BE2C (cell line): ENCODE data around the gene TCEAL6.

ENCODE experiments used
- DNase-seq: peaks from one replicate; pipeline ENCODE4 v3.0.0-alpha.2; 2020
- H3K27me3 ChIP-seq: fragments of 250-450 bp; sonication (Bioruptor Pico); 2 replicates; pipeline ENCODE4 v1.5.1; 2020; ENCODE audit warnings: mild to moderate bottlenecking
- H3K36me3 ChIP-seq: fragments of 250-450 bp; sonication (Bioruptor Pico); 2 replicates; pipeline ENCODE4 v1.5.1; 2020; ENCODE audit warnings: mild to moderate bottlenecking
- H3K4me1 ChIP-seq: fragments of 250-450 bp; sonication (Bioruptor Pico); 2 replicates; pipeline ENCODE4 v1.5.1; 2020
- H3K4me3 ChIP-seq: 2 replicates; pipeline ENCODE4 v1.5.1; 2011; ENCODE audit warnings: low read depth, low read length
- H3K9me3 ChIP-seq: fragments of 250-450 bp; sonication (Bioruptor Pico); 2 replicates; pipeline ENCODE4 v1.5.1; 2020
- CTCF ChIP-seq: IDR thresholded peaks from 2 replicates; pipeline ENCODE4 v1.5.1; 2012; ENCODE audit warnings: mild to moderate bottlenecking, low read depth, low read length

The TCEAL6 gene

GRCh38 chrX:102113367-102113766, 28.9 kb downstream of the TCEAL6 start:
- no peaks in the 10 kb centered on the region for H3K27me3 ChIP-seq
- DNase-seq = no peak
- H3K4me3 ChIP-seq = no peak overlapping the region
- no peaks in the 10 kb centered on the region for H3K9me3 ChIP-seq
- no peaks in the 10 kb centered on the region for H3K36me3 ChIP-seq
- H3K4me1 ChIP-seq = no peaks in the 10 kb centered on the region
- no peak for TF ChIP-seq CTCF
